HG03196 (cell line): Measurements from ENCODE around the gene FRMD7.
"Not testable (repeated sequence)": the region's sequence is repeated elsewhere in the genome, so short reads cannot be mapped to it uniquely, and the experiment has no call there.

Experiments used
- ATAC-seq: cut with Tn5 transposase; IDR thresholded peaks from one replicate; pipeline ENCODE4 v1.9.1; 2021; ENCODE audit not compliant: unreplicated experiment

FRMD7 gene

DNA sequence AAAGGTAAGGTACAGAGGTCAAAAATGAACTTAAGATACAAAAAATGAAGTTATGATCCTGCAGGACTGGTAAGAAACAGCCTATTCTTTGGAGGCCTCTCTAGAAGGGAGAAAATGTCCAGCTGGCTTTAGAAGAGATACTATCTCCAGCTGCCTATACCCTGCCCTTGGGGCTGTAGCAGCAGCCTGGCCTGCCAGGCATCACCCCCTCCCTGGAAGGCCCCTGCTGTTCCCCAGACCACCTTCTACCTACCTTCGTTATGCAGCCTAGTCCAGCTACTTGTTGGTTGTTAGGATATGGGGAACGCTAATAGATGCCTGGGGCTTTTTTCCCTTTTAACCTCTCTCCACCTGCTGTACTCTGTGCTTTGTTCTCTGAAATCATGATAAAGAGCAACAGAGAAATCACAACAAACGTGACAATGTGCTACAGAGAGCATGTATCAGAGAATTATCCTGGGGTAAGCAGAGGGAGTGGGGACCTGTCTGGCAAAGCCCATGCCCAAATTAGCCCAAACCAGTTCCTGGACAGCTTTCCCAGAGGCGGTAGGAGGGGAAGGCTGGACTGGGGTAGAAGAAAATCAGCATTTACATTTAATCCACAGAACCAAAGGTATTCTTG, 34.5 kb downstream of the FRMD7 start:
- ATAC-seq: no peak

DNA sequence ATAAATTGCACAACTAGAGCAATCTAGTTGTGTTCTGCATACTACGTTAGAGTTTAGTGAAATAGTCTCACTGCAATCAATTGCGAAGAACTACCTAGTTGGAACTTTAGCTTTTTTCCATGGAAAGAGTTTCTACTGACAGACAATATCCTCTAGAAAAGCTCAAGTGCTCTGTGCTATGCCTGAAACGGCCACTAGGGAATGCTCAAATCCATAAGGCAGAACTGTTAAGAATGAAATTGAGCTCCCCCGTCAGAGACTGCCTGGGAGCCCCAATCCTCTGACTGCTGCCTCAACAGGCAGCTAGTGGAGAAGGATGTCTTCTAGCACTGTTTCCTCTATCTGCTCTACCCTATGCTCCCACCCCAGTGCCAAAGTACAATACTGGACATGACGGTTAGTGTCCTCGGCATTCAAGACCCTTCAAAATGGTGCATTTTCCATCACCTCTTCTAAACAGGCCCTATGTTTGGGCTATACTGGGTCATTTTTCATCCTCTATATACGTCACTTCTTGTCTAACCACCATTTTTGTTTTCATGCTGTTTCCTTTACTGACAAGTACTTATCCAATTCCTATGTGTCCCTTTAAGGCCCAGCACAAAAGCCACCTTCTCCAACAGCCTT, 35.3 kb downstream of the FRMD7 start:
- ATAC-seq: no peak

DNA sequence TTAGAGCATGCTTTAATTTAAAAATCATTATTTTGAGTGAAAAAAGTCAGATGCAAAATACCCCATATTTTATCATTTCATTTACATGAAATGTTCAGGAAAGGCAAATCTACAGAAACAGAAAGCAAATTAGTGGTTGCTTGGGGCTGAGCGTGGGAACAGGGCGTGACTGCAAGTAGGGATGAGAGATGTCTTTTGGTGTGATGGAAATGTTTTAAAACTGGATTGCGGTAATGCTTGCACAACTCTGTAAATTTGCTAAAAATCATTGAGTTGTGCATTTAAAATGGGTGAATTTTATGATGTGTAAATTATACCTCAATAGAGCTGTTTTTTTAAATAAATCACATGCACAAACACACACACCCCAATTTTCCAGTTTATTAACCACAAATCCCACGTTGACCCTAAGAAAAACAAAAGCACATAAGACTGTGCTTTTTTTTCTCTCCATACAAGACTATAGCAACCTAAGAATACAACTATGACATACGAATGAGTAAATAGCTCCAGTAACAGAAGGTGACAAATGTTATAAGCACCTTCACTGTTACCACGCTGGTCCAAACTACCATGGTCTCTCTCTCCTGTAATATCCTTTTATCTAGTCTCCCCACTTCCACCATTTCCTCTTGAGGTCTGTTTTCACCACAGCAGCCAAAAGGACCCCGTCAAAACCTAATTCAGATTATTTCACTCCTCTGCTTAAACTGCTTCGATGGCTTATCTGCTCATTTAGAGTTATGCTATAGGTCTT, 37.2 kb downstream of the FRMD7 start:
- no peak for ATAC-seq

DNA sequence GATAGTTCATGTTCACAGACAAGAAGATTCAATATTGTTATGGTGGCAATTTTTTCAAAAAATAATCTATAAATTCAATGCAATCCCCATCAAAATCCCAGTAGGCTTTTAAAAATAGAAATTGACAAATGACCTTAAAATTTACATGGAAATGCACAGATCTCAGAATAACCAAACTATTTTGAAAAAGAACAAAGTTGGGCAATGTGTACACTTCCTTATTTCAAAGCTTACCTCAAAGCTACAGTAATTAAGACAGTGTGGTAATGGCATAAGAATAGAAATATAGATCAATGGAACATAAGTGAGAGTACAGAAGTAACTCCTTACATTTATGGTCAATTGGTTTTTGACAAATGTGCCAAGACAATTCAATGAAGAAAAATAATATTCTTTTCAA, 39.0 kb downstream of the FRMD7 start:
- ATAC-seq: no peak

DNA sequence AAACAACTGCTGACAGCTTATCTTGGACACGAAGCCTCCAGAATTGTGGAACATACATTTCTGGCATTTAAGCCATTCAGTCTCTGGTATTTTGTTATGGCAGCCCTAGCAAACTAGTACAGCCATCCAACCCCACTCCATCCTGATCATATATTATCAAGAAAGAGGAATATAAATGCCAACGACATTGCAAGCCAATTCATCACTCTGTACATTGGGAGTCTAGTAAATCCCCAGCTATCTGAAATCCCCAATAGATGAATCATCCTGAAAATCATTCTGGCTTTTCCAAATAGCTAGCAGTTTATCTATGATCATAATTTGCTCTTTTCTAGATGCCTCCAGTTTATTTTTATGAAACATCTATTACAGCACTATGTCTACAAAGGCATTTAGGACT, 41.1 kb downstream of the FRMD7 start:
- ATAC-seq: no peak

DNA sequence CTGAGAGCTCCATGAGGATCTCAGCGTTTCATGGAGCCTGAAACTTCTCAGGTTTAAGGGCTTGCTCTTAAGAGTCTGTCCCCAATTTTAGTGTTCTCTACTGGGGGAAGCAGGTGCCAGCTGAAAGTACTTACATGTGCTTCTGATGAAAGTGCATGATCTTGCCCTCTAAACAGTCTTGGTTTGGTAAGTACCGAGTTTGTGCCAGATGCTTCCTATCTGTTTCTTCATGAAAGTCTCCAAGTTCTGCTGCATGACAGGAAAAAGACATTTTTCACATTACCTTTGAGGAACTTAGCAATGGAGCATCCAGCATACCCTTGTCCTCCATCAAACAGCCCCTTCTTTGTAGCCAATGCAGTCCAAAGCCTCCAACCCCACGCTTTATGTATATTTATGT, 42.0 kb downstream of the FRMD7 start:
- ATAC-seq: no peak

DNA sequence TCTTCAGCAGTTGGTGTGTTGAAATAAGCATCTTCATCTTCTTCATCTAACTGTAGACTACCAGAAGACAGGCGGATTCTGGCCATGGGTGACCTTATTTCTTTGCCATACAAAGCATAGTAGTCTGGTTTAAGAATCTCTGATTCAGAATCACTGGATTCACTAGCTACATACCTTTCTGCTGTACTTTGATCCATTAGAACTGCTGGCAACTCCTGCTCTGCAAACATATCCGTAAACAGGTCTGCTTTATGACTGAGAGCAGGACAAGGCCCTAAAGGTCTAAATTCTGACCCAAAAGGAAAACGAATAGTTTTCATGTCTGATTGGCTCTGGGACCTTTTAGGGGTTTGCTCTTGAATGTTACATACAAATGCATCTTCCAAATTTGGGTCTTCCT, 49.9 kb downstream of the FRMD7 start:
- ATAC-seq: no peak

DNA sequence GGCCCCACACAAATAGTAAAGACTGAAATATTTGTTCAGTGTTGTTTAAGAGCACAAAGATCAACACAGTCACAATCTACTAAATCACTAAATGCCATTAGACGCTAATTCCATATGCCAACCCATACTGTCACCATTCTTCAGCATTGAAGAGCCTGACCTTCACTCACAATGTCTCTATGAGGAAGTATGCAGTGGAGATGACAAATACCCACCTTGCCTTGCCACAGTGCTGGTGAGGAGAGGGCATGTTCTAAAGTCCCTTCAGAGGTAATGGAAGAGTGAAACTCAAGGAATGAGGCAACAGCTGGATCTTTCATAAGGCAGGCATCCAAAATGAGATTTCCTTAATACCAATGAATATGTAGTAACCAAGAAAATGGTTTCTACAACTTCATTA, 50.4 kb downstream of the FRMD7 start:
- ATAC-seq: no peak

DNA sequence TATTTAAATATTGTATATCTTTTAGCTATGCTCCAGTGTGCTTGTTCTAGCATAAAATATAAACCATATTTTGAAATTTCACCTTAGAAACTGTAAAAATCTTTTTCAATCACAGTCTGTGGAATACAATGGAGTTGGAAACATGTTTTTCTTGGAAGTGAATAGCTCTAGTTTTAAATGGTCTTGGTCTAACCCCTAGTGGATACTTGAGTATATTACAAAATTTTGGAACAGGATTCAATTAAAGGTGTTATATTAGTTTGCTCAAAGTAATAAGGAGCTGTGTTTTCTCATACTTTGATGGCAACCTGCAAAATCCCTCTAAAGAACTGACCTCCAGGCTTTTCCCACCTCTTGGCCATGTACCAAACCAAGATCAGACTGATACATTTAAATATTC, 56.6 kb downstream of the FRMD7 start:
- ATAC-seq: no peak

DNA sequence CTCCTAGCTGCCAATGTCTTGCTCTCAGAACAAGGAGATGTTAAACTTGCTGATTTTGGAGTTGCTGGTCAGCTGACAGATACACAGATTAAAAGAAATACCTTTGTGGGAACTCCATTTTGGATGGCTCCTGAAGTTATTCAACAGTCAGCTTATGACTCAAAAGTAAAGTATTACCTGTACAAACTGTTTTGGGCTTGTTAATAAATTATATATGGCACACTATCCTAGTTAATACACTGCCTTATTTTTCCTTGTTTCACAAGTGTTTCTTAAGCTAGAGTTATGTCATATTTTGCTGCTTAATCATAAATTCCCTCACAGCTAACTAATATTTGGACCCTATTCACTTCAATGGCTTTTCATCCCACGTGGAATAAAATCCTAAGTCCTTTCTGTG, 59.4 kb downstream of the FRMD7 start:
- no peak for ATAC-seq

DNA sequence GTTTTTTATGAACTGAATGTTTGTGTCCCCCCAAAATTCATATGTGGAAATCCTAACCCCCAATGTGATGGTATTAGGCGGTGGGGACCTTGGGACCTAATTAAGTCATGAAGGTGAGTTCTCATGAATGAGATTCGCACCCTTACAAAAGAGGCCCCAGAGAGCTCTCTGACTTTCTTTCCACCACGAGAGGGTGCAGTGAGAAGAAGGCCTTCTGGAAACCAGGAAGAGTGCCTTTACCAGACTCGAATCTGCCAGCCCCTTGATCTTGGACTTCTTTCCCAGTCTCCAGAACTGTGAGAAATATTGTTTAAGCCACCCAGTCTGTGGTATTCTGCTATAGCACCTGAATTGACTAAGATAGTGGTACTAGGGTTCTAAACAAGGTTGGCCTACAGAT, 64.0 kb downstream of the FRMD7 start:
- ATAC-seq: no peak

DNA sequence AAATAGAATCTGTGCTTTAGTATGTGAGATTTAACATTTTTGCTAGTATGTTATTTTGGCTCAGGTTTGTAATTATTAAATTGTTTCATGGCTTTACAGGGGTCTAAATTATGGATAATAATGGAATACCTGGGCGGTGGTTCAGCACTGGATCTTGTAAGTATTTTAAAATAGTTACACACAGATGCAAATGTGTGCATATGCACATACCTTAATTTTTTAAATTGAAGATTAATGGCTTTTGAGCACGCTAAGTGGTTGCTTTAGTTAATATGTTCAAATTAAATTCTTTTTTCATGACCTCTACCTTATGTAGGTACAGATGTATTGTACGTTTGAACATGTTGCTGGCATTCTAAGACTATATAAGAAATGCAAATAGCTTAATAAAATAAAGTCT, 64.5 kb downstream of the FRMD7 start:
- no peak for ATAC-seq

DNA sequence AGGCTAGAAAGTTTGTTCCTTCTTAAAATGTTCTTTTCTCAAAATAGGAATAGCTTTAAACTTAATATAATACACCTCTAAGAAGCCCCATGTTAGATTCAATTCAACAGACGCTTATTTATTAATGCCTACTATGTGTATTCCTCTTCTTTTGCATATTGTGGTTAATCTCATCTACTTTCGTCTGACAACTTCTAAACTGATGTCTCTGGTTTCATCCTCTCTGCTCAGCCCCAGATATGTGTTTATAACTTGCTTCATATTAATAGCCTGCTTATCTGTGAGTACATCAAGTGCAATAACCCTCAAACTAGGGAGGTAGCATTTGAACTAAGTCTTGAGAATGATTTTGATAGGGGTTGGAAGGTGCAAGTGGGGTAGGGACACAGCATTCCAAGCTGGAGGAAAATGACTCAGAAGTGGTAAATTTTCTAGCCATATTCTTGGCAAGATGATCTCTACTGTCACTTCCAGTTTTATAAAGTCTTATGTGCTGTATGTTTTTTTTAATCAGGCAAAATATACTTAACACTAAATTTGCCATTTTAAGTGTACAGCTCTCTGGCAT, 67.8 kb downstream of the FRMD7 start:
- ATAC-seq: no peak

DNA sequence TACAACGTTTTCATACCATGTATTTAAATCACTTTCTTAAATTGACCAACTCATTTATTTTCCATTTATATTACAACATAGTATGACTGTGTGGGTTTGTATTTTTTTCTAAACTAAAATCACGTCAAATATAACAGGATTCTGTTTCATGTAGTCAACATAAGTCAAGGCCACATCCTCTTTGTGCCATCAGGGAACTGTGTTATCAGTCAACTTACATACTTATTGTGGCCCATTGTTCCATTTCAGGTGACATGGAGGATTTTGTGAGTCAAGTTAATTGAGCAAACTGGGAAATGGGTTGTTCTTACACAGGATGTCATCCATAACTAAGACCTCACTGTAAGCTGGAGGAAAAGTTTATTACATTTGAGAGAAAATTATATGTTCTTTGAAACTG, 68.8 kb downstream of the FRMD7 start:
- no peak for ATAC-seq

DNA sequence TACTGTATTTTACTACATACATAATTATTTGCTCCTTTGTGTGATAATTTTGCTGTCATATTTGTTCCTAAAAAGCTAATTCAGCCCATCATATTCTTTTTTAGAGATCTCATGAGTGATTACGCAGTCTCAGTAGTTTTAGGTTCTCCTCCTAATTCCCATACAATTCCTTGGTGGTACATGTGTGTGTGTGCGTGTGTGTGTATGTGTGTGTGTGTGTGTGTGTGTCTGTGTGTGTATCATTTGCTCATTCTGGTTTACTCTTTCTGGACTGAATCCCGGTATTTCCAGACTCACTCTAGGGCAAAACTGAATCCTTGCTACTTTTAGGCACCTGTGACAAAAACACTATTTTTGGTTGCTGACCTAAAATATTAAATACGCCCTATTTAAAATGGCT, 69.8 kb downstream of the FRMD7 start:
- ATAC-seq: no peak

DNA sequence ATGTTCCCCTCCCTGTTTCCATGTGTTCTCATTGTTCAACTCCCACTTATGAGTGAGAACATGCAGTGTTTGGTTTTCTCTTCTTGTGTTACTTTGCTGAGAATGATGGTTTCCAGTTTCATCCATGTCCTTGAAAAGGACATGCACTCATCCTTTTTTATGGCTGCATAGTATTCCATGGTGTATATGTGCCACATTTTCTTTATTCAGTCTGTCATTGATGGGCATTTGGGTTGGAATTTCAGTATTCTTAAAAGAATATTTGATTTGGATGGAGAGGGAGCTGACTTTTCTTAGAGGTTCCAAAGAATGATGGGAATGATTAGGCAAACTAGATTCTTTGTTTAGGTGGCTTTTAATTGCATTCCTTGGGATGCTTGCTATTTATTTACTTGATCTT, 76.0 kb downstream of the FRMD7 start:
- ATAC-seq: not testable (repeated sequence)

DNA sequence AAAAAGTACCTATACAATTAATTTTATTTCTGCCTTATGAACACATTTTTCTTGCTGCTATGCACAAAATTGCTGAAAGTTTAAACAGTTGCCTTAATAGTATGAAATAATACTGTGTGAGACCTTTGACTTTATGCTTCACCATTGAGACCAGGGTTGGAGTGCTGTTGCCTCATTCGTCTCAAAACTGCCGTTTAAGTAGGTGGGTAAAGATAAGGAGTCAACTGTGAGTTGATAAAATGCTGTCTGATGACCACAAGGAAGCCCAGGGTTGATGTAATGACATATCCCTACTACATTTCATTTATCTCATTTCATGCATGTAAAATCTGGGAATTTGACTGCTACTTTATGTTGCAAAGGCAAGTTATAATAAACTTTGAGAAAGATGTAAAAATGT, 81.3 kb downstream of the FRMD7 start:
- no peak for ATAC-seq

DNA sequence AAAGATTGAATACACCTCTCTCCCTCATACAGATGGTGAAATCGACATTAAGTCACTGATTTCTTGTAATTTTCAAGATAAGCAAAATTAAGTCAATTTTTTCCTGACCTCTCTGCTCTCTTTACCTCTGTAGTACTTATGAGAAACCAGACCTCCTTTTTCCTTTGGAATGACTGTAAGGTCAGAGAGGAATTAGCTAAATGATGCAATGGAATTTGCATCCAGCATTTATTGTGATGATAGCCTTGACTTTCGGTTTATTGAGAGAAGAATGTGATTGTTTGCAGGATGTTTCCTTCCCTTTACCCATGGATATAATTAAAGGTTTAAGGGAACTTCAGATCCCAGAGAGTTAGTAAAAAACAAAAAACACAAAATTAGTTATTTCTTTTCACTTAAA, 82.4 kb downstream of the FRMD7 start:
- no peak for ATAC-seq

DNA sequence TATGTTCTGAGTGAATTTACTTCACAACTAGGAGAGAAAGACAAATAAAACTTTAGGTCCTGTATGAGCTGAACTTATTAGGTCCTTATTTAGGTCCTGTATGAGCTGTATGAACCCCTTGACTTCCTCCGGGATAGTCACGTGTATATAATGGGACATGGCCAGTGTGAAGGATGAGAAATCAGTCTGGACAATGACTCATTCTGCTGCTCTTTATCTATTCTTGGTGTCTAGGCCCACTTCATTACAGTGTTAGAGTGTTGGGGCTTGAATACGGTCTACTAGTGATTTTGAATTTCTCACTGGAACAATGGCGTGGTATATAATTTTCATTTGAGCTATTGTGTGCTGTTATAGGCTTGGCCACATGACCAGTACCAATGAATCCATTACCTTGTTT, 82.9 kb downstream of the FRMD7 start:
- ATAC-seq: no peak

DNA sequence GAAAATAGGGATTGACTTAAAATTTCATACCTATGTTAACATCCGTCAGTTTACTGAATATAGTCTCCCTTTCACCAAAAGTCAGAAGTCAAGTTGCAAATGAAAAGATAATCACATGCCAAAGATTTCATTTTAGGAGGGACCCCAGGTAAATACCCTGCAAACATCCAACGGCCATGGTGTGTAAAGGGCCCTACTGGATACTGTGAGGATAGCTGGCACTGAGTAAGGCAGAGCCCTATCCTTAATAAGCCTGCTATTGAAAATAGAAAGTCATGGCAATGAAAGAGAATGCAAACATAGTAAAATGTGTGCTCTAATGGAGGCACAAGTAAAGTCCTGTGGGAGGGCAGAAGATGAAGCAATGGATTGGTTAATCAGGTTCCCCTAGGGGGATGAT, 83.8 kb downstream of the FRMD7 start:
- ATAC-seq: no peak

DNA sequence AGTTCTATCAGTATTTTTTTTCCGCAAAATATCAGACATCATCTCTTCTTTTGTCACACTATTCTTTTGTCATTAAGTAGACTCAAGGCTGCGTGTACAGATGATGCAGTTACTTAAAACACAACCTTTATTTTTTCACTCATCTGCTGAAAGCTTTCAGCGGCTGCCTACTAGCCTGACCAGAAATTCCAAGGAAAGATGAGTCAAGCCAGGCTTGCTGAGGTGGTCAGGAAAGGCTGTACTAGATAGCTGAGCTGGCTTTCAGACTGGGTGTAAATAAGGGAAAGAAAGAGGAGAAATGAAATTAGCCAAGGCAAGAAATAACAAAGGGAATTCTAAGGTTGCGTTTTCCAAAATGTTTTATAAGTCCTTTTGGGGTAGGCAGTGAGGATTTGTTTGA, 86.8 kb downstream of the FRMD7 start:
- ATAC-seq: no peak

DNA sequence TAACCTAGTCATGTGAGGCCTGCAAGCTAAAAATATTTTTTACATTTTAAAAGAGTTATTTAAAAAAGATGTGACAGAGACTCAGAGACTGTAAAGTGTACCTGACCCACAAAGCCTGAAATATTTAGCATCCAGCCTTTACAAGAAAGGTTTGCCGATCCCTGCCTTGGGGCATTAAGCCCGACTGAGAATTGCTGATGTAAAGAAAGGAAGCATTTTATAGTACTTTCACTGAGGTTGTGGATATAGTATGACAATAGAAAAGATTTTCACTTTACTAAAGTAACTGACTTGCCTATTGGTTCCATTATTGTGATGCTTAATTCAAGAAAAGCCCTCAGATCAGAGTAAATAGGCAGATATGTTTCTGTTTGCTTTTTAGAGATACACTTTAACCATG, 87.8 kb downstream of the FRMD7 start:
- no peak for ATAC-seq
